ENCODE results near the gene SCFD2.

DNA sequence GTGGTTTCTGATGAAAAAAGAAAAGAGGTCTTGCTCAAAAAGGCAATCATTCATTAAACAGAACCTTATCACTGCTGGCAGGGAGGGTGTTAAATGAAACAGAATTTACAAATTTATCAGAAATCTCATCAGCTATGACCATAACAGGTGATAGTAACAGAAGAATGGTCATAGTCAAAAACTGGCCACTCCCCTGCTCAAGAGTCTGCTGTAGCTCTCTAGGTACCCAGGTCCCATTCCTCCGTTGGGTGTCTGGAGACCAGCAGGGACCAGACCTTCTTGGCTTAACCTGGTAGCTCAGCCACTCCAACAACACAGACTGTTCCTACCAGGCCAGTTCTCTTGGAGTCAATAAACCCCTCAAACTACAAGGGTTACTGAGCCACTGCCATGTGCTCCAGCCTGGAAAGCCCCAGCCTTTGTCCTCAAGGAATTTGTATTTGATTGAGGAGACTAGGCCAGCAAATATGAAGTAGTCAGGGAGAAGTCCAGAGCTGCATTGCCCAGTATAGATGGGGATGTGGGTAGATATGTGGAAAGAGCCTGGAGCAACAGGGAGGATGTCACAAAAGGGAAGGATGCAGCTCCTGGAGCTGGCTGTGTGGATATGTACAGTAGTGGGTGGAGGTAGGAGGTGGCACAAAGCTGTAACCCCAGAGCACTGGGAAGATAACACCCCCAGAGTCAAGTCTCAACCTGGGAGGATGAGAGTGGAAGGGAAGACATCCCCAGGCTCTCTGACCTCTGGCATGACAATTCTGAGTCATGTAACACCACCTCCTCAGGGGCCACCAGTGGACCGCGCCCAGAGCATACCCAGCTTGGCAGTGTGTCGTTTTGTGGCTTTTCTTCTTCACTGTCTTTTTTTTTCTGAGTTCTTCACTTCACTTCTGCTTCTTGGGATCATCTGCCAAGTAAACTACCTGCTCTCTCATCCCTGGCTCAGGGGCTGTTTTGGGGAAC is 481.9 kb downstream of the SCFD2 start:
- TF ChIP-seq, protein P1, sequence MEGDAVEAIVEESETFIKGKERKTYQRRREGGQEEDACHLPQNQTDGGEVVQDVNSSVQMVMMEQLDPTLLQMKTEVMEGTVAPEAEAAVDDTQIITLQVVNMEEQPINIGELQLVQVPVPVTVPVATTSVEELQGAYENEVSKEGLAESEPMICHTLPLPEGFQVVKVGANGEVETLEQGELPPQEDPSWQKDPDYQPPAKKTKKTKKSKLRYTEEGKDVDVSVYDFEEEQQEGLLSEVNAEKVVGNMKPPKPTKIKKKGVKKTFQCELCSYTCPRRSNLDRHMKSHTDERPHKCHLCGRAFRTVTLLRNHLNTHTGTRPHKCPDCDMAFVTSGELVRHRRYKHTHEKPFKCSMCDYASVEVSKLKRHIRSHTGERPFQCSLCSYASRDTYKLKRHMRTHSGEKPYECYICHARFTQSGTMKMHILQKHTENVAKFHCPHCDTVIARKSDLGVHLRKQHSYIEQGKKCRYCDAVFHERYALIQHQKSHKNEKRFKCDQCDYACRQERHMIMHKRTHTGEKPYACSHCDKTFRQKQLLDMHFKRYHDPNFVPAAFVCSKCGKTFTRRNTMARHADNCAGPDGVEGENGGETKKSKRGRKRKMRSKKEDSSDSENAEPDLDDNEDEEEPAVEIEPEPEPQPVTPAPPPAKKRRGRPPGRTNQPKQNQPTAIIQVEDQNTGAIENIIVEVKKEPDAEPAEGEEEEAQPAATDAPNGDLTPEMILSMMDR (IDR thresholded peaks at IDR 0.05; ENCODE audit: poor library complexity, severe bottlenecking) = no peak
- TF ChIP-seq EP300 (conservative IDR thresholded peaks at IDR 0.05; ENCODE audit: poor library complexity, severe bottlenecking) (no peak), EZH2 (IDR thresholded peaks at IDR 0.05; ENCODE audit: borderline replicate concordance, insufficient read depth, low read length, poor library complexity, severe bottlenecking) (no peak), POLR2AphosphoS5 (IDR thresholded peaks at IDR 0.05) (no peak), RAD21 (conservative IDR thresholded peaks at IDR 0.05) (no peak), SMC3 (conservative IDR thresholded peaks at IDR 0.05; ENCODE audit: poor library complexity) (no peak), TAF1 (IDR thresholded peaks at IDR 0.05; ENCODE audit: low read depth) (no peak)
